GM18858 (cell line): ENCODE results near the gene FAM240B.

Experiments
- ATAC-seq: cut with Tn5 transposase; IDR thresholded peaks from one replicate; pipeline ENCODE4 v1.9.1; 2021; ENCODE audit not compliant: unreplicated experiment

FAM240B gene

GRCh38 chr9:38700695-38701094 lies 19.2 kb downstream of the FAM240B start:
- ATAC-seq = no peak

GRCh38 chr9:38699337-38699736 lies 20.6 kb downstream of the FAM240B start:
- ATAC-seq = no peak

GRCh38 chr9:38697776-38698300 lies 22.1 kb downstream of the FAM240B start:
- no peak for ATAC-seq

GRCh38 chr9:38696999-38697398 lies 22.9 kb downstream of the FAM240B start:
- no peak for ATAC-seq

GRCh38 chr9:38694676-38695075 lies 25.3 kb downstream of the FAM240B start:
- ATAC-seq = no peak

GRCh38 chr9:38692707-38693106 lies 27.2 kb downstream of the FAM240B start:
- no peak for ATAC-seq

- ATAC-seq = peak; percentile 44
These were observed 29.4 kb downstream of the FAM240B start for GRCh38 chr9:38690574-38690973.

GRCh38 chr9:38689678-38690077 lies 30.3 kb downstream of the FAM240B start:
- no peak for ATAC-seq

GRCh38 chr9:38687992-38688391 lies 31.9 kb downstream of the FAM240B start:
- no peak for ATAC-seq

GRCh38 chr9:38687389-38687842 lies 32.5 kb downstream of the FAM240B start:
- ATAC-seq = no peak

- no peak for ATAC-seq
These were observed 33.0 kb downstream of the FAM240B start for GRCh38 chr9:38686933-38687332.

GRCh38 chr9:38685535-38685934 lies 34.4 kb downstream of the FAM240B start:
- ATAC-seq = no peak

GRCh38 chr9:38683336-38683735 lies 36.6 kb downstream of the FAM240B start:
- no peak for ATAC-seq

GRCh38 chr9:38682713-38683112 lies 37.2 kb downstream of the FAM240B start:
- no peak for ATAC-seq

- ATAC-seq = peak; percentile 46
These were observed 38.1 kb downstream of the FAM240B start for GRCh38 chr9:38681747-38682227.

- no peak for ATAC-seq
These were observed 39.0 kb downstream of the FAM240B start for GRCh38 chr9:38680837-38681445.

- ATAC-seq = no peak
These were observed 42.2 kb downstream of the FAM240B start for GRCh38 chr9:38677660-38678303.

GRCh38 chr9:38675831-38676230 lies 44.1 kb downstream of the FAM240B start:
- no peak for ATAC-seq

GRCh38 chr9:38675211-38675610 lies 44.7 kb downstream of the FAM240B start:
- no peak for ATAC-seq

GRCh38 chr9:38673399-38674193 lies 46.3 kb downstream of the FAM240B start:
- no peak for ATAC-seq

GRCh38 chr9:38671748-38672147 lies 48.2 kb downstream of the FAM240B start:
- peak; percentile 33 for ATAC-seq

GRCh38 chr9:38671372-38671731 lies 48.6 kb downstream of the FAM240B start:
- peak; percentile 3 for ATAC-seq
